Measurements from ENCODE around the gene SLC39A11.

SLC39A11 gene

DNA sequence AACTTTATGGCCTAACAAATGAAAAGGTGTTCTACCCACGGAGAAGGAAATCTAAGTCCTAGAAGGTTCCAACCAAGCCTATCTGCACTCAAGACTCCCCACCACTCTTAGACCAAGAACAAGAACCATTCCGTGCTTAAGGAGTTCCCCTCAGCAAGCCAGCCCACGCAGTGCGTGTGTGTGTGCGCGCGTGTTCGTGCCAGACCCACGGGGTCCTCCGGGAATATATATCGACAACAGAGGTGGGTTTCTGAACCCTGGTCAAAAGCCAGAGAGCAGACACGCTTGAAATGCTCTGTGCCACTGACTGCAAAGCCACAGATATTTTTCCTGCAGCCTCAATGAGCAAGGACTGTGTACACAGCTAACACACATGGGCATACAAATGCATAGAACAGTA lies 70.7 kb downstream of the SLC39A11 start:
- TF ChIP-seq, protein P1, sequence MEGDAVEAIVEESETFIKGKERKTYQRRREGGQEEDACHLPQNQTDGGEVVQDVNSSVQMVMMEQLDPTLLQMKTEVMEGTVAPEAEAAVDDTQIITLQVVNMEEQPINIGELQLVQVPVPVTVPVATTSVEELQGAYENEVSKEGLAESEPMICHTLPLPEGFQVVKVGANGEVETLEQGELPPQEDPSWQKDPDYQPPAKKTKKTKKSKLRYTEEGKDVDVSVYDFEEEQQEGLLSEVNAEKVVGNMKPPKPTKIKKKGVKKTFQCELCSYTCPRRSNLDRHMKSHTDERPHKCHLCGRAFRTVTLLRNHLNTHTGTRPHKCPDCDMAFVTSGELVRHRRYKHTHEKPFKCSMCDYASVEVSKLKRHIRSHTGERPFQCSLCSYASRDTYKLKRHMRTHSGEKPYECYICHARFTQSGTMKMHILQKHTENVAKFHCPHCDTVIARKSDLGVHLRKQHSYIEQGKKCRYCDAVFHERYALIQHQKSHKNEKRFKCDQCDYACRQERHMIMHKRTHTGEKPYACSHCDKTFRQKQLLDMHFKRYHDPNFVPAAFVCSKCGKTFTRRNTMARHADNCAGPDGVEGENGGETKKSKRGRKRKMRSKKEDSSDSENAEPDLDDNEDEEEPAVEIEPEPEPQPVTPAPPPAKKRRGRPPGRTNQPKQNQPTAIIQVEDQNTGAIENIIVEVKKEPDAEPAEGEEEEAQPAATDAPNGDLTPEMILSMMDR (IDR thresholded peaks at IDR 0.05): no peak
- Mint-ChIP-seq H3K4me3 (no peak overlapping the region), H3K27me3 (ENCODE audit: low read depth, poor library complexity) (no peaks in the 10 kb centered on the region), H3K27ac (no peak overlapping the region), H3K36me3 (ENCODE audit: low read depth) (peaks cover 26% of the 10 kb centered on the region), H3K4me1 (peaks cover 5% of the 10 kb centered on the region), H3K9me3 (peaks cover 45% of the 10 kb centered on the region)
- no peak for DNase-seq

DNA sequence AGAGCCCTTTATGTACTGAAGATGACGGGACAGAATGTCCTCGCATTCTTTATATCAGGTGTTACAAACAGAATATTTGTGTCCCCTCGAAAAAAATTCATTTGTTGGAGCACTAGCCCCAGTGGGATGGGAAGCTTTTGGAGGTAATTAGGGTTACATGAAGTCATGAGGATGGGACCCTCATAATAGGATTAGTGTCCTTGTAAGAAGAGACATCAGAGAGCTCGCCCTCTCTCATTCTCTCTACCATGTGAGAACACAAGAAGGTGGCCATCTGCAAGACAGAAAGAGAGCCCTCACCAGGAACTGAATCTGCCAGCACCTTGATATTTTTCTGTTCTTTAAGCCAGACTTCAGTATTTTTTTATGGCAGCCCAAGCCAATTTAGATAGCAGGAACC lies 72.4 kb downstream of the SLC39A11 start:
- H3K27me3 Mint-ChIP-seq (ENCODE audit: low read depth, poor library complexity): peaks cover 4% of the 10 kb centered on the region

DNA sequence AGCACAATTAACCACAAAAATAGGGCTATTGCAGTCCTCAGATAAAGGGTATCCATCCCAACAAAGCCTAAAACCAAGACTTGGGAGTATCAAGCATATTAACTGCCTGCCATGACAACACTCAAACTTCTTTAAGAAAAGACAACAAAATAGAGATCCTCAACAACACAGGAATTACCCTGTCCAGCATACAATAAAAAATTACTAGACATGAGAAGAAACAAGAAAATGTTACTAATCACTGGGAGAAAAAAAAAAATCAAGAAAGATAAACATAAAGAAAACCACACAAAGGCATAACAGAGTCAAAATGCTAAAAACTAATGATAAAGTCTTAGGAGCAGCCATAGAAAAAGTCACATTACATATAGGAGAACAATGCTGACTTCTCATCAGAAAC lies 73.9 kb downstream of the SLC39A11 start:
- peaks cover 28% of the 10 kb centered on the region for H3K36me3 Mint-ChIP-seq (ENCODE audit: low read depth)
- H3K27ac Mint-ChIP-seq: no peak overlapping the region
- H3K27me3 Mint-ChIP-seq (ENCODE audit: low read depth, poor library complexity): peaks cover 9% of the 10 kb centered on the region
- no peak overlapping the region for H3K4me3 Mint-ChIP-seq
- H3K4me1 Mint-ChIP-seq: peaks cover 27% of the 10 kb centered on the region
- no peak for DNase-seq
- TF ChIP-seq, protein P1 (IDR thresholded peaks at IDR 0.05): no peak
- peaks cover 50% of the 10 kb centered on the region for H3K9me3 Mint-ChIP-seq

More for the DNA sequence above, 72.4 kb downstream of the SLC39A11 start:
- H3K4me1 Mint-ChIP-seq: peaks cover 12% of the 10 kb centered on the region
- no peak overlapping the region for H3K27ac Mint-ChIP-seq
- H3K4me3 Mint-ChIP-seq: no peak overlapping the region
- peaks cover 50% of the 10 kb centered on the region for H3K9me3 Mint-ChIP-seq
- TF ChIP-seq, protein P1 (IDR thresholded peaks at IDR 0.05): no peak
- DNase-seq: no peak
- H3K36me3 Mint-ChIP-seq (ENCODE audit: low read depth): peaks cover 28% of the 10 kb centered on the region

- H3K9me3 Mint-ChIP-seq: peaks cover 47% of the 10 kb centered on the region
- no peak for DNase-seq
- peaks cover 28% of the 10 kb centered on the region for H3K4me1 Mint-ChIP-seq
- peaks cover 9% of the 10 kb centered on the region for H3K27me3 Mint-ChIP-seq (ENCODE audit: low read depth, poor library complexity)
- peaks cover 28% of the 10 kb centered on the region for H3K36me3 Mint-ChIP-seq (ENCODE audit: low read depth)
- TF ChIP-seq, protein P1 (IDR thresholded peaks at IDR 0.05): no peak
- H3K27ac Mint-ChIP-seq: no peak overlapping the region
- no peak overlapping the region for H3K4me3 Mint-ChIP-seq
Measured at GRCh38 chr17:73017658-73018057, 74.8 kb downstream of the SLC39A11 start.

DNA sequence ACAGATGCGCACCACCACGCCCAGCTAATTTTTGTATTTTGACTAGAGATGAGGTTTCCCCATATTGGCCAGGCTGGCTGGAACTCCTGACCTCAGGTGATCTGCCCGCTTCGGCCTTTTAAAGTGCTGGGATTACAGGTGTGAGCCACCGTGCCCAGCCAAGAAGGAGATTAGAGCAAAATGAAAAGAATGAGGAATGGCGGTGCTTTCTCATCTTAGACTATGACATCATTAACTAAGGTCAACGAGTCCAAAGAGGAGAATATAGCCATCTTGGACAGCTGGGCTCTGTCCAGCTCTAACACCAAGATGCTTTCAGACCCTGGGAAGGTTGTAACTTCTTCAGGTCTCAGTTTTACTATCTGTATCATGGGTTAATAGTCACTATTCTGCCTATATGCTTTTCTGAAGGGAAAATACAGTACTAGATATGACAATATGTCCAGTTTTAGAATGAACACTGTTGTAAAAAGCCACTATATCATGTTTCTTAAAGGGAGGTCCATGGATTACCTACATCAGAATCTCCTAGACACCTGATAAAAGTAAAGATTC lies 76.7 kb downstream of the SLC39A11 start:
- H3K4me1 Mint-ChIP-seq: peaks cover 35% of the 10 kb centered on the region
- TF ChIP-seq, protein P1 (IDR thresholded peaks at IDR 0.05): no peak
- no peak overlapping the region for H3K4me3 Mint-ChIP-seq
- no peak overlapping the region for H3K27ac Mint-ChIP-seq
- H3K36me3 Mint-ChIP-seq (ENCODE audit: low read depth): peaks cover 24% of the 10 kb centered on the region
- peaks cover 12% of the 10 kb centered on the region for H3K27me3 Mint-ChIP-seq (ENCODE audit: low read depth, poor library complexity)
- H3K9me3 Mint-ChIP-seq: peaks cover 38% of the 10 kb centered on the region
- DNase-seq: no peak
